GM21381 (cell line): ENCODE measurements around the gene GJD3.
A peak's percentile ranks its signal among the peaks of the same experiment; 100 is the strongest.

ENCODE experiments used
- ATAC-seq: cut with Tn5 transposase; IDR thresholded peaks from one replicate; pipeline ENCODE4 v1.9.1; 2021; ENCODE audit warnings: mild to moderate bottlenecking, moderate library complexity; ENCODE audit not compliant: unreplicated experiment

GJD3 gene

GRCh38 chr17:40341808-40342503, 22.6 kb downstream of the GJD3 start:
- ATAC-seq = no peak

- ATAC-seq = peak; percentile 56
Measured at GRCh38 chr17:40340880-40341807, 23.4 kb downstream of the GJD3 start.

- no peak for ATAC-seq
Measured at GRCh38 chr17:40340327-40340726, 24.2 kb downstream of the GJD3 start.

- ATAC-seq = no peak
Measured at GRCh38 chr17:40338941-40339649, 25.4 kb downstream of the GJD3 start.

GRCh38 chr17:40338058-40338457, 26.5 kb downstream of the GJD3 start:
- no peak for ATAC-seq

- no peak for ATAC-seq
Measured at GRCh38 chr17:40337351-40337750, 27.2 kb downstream of the GJD3 start.

GRCh38 chr17:40335620-40336019, 28.9 kb downstream of the GJD3 start:
- ATAC-seq = no peak

- no peak for ATAC-seq
Measured at GRCh38 chr17:40333781-40334448, 30.6 kb downstream of the GJD3 start.

GRCh38 chr17:40331743-40332641, 32.5 kb downstream of the GJD3 start:
- ATAC-seq = no peak

- ATAC-seq = no peak
Measured at GRCh38 chr17:40330850-40331470, 33.6 kb downstream of the GJD3 start.

GRCh38 chr17:40329839-40330794, 34.4 kb downstream of the GJD3 start:
- ATAC-seq = no peak

- no peak for ATAC-seq
Measured at GRCh38 chr17:40328386-40328766, 36.2 kb downstream of the GJD3 start.

GRCh38 chr17:40327735-40328385, 36.7 kb downstream of the GJD3 start:
- no peak for ATAC-seq

GRCh38 chr17:40327244-40327729, 37.2 kb downstream of the GJD3 start:
- no peak for ATAC-seq

GRCh38 chr17:40326832-40327199, 37.7 kb downstream of the GJD3 start:
- ATAC-seq = no peak

- no peak for ATAC-seq
Measured at GRCh38 chr17:40326014-40326831, 38.3 kb downstream of the GJD3 start.
